ENCODE measurements around the gene GDI2. TPM values are rescaled to one million over a fixed set of nuclear protein-coding genes. Genes with fewer than 3 reads are reported as not detected.
A peak's percentile ranks its signal among the peaks of the same experiment; 100 is the strongest.

Gene GDI2
- total and polyA plus RNA-seq, 2 of the 13 experiments (the other 11 are each of a cell fraction or from before 2014, with no cell fraction given): 153 to 477 TPM

GRCh38 chr10:5813341-5814109, at the start of gene GDI2 (continued):
- peak; percentile 22; the same call in 1 of the 2 replicates for TF ChIP-seq ZBTB33 (CRISPR knock-in tag; IDR thresholded peaks at IDR 0.05)
- TF ChIP-seq ZNF235 (CRISPR knock-in tag; IDR thresholded peaks at IDR 0.05; ENCODE audit: borderline replicate concordance): no peak
- peak; percentile 75; the same call in 1 of the 2 replicates for TF ChIP-seq ZNF138 (CRISPR knock-in tag; IDR thresholded peaks at IDR 0.05; ENCODE audit: low read depth)
- peak; percentile 88; the same call in 1 of the 2 replicates for TF ChIP-seq ZNF280B (CRISPR knock-in tag; IDR thresholded peaks at IDR 0.05; ENCODE audit: borderline replicate concordance)
- TF ChIP-seq NFATC3 (CRISPR knock-in tag; IDR thresholded peaks at IDR 0.05): no peak
- TF ChIP-seq ZNF414 (CRISPR knock-in tag; IDR thresholded peaks at IDR 0.05): peak; percentile 94
- peak; percentile 95; the same call in 1 of the 2 replicates for TF ChIP-seq REXO4 (CRISPR knock-in tag; IDR thresholded peaks at IDR 0.05; ENCODE audit: borderline replicate concordance)
- TF ChIP-seq TAF15 (IDR thresholded peaks at IDR 0.05; ENCODE audit: low read depth, low read length, poor library complexity, severe bottlenecking): no peak
- TF ChIP-seq ZMAT5 (CRISPR knock-in tag; IDR thresholded peaks at IDR 0.05; ENCODE audit: borderline replicate concordance, low read depth): no peak
- TF ChIP-seq ZBED4 (CRISPR knock-in tag; IDR thresholded peaks at IDR 0.05; ENCODE audit: borderline replicate concordance): peak; percentile 95
- TF ChIP-seq MBD4 (IDR thresholded peaks at IDR 0.05; ENCODE audit: borderline replicate concordance, low read length): no peak; the same call in 1 of the 2 replicates
- no peak for TF ChIP-seq MBNL3 (CRISPR knock-in tag; conservative IDR thresholded peaks at IDR 0.05)
- peak; percentile 99 for TF ChIP-seq RNF2 (conservative IDR thresholded peaks at IDR 0.05; ENCODE audit: low read depth)
